GM21825 (cell line): ENCODE measurements around the gene PPP1CA.

ENCODE experiments used
- ATAC-seq: cut with Tn5 transposase; IDR thresholded peaks from one replicate; pipeline ENCODE4 v1.9.1; 2021; ENCODE audit warnings: mild to moderate bottlenecking, moderate library complexity; ENCODE audit not compliant: unreplicated experiment

PPP1CA gene

DNA sequence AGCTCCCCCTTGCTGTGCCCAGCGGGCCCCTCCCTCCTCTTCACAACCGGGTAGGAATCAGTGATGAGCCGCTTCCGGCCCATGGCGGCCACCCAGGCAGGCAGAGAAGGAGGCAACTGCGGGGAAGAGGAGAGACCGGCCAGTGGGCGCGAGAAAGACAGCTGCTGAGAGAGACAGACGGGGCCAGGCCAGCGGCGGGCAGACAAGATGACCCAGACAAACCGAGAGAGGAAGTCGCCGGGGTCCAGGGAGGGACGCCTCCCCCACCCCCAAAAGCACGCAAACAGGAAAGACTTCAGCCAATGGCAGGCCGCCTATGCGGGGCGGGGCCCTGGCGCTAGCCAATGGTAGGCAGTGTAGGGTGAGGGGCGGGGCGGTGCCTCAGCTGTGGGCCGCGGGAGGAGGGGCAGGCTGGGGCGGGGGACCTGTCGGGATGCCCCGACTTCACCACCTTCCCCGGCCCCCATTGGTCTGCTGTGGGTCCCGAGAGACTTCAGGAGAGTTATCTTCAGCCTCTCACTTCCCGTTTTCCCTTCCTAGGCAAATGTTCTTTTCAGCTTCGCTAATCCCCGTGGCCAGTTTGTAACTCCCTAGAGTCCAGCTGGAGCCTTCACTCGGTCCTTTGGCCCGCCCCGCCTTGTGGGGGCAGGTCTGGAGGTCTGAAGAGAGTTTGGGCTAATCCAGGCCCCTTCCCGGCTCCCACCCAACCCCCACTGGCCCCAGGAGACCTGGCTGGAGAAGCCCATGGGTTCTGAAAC lies 48.2 kb downstream of the PPP1CA start, which contains the start of gene POLD4:
Gene POLD4 (minus strand): TSS at position 230 of the 758 bp plus-strand sequence. CDS start 147 bp downstream, at position 83.
- ATAC-seq: peak; percentile 61

DNA sequence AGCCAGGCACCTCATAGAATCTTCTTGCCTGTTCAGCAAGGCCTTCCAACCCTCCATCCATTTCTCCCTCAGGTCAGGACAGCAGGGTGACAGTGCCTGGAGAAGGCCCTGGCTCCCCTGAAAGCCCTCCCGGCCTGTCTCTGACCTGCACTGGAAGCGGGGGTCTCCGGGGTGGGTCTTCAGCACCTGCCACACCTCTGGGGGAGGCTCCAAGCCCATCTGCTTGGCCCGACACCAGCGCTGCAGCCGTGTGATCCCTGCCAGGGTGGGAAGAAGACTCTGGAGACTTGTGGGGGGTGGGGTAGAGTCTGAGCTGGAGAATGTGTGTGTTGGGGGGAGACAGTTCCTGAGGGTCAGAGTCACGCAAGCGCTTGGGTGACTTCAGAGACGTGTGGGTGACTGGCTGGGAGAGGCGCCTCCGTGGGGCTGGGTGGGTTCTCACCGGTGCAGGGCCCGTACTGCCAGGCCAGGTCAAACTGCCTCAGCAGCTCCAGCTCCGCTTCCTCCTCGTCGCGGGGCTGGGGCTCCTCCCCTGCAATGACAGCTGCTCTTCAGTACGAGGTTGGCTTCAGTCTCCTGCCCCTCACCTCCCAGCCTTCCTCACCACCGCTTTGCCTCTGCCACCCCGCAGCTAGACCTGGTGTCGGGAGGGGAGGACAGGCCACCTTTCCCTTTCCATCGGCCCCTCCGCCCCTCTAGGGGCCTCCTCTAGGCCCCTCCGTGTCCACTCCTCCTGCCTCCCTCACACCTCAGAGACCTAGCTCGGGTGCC lies 48.9 kb downstream of the PPP1CA start:
- no peak for ATAC-seq

DNA sequence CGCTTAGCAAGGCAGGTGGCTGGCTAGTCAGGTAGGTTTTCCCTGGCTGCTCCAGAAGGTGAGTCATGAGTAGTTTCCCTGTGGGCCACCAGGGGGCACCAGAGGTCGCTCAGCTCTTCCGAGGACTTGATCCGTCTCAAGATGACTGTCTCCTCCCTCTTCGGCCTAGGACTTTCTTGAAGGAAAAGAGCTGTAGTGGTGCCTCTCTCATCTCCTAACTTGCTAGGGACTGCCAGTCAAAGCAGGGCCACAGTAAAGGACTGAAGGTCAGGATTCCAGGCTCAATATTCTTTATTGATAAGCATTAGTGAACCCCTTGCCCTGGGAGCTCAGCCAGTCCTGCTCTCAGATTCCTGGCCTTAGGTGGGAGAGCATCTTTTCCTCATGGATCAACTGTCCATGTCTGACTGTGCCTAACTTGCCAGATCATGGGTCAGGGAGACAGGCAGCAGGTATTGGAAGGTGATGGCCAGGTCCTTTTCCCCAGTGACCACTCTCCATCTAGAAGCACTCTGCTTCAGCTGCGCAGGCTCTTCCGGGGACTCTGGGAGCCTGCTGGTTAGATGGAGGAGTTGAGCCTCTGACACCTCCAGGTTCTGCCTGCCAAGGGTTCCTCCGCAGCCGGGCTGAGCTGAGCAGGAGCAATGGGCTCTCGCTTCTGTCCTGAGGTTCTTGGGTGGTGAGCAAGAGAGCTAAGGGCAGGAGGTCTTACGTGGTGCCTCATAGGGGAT lies 50.2 kb downstream of the PPP1CA start:
- no peak for ATAC-seq

DNA sequence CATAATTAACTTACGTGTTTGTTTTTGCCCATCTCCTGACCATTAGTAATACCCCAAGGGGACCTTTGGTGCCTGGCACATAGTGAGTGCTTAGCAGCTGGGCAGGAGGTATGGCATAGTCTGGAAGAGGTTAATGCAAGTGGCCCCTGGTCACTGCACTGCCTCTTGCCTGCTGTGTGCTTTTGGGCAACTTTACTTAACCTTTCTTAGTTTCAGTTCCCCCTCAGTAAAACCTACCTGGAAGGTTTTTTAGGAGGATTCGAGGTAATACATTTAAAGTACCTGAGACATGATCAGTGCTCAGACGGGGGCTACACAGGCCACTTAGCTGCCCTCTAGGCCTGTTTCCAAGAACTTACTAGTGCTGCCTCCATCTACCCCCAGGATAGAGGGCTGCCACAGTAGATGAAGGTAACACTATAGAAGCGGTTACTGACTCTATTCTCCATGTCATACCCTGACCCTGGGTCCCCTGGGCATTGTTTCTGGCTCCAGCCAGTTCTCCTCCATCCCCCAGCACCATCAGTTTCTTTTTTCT lies 51.7 kb downstream of the PPP1CA start:
- ATAC-seq: no peak

DNA sequence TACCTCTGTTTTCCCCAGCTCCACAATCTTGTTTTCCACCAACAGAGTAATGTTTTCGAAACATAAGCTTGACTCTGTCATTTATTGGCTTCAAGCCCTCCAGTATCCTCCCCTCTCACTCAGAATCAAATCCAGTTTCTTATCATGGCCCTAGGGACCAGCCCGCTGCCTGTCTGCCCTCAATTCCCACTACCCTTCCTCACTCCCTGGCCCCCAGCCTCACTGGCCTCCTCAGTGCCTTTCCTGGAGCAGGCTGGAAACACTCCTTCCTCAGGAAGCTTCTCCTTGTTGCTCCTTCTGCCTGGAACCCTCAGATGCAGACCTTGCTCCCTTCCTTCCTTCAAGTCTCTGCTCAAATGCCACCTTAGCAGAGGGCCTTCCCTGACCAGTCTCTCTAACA lies 52.2 kb downstream of the PPP1CA start:
- no peak for ATAC-seq

DNA sequence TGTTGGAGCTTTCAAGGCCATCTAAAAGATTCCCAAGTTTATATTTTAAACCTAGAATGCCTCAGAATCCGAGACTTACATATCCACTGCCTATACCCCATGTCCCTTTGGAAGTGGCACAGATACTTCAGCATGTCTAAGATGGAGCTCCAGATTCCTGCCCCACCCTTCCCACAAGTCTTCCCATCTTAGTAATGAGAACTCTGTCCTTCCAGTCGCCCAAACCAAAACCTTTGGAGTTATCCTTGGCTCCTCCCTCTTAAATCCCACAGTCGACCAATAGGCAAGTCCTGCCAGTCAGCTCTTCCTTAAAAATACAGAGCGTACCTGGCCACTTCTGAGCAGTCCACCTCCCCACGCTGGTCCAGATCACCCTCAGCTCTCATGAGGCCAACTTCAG lies 52.6 kb downstream of the PPP1CA start:
- ATAC-seq: no peak
